ENCODE results near the gene TPRX1. TPM values are rescaled to one million over a fixed set of nuclear protein-coding genes. Genes with fewer than 3 reads are reported as not detected.

The TPRX1 gene
- total RNA-seq, 1 donor from 2014 or later = not detected

DNA sequence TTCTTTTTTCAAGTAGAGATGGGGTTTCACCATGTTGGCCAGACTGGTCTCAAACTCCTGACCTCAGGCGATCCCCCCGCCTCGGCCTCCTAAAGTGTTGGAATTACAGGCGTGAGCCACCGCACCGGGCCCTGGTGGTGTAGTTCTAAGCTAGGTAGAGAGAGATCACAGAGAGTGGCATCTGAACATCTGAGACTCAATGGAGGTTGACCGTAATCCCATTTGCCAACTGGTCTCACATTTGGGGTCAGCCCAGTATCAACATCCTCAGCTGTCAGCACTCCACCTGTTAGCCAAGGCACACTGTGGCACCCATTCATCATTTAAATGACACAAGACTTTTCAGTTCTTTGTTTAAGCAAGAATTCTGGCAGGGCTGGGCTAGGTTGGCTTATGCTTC is 17.8 kb downstream of the TPRX1 start:
- no peak overlapping the region for H3K4me3 ChIP-seq (ENCODE audit: low read depth, low read length)
- no peaks in the 10 kb centered on the region for H3K27me3 ChIP-seq (ENCODE audit: control insufficient read depth, insufficient read depth, low read length)
- TF ChIP-seq, protein P1, sequence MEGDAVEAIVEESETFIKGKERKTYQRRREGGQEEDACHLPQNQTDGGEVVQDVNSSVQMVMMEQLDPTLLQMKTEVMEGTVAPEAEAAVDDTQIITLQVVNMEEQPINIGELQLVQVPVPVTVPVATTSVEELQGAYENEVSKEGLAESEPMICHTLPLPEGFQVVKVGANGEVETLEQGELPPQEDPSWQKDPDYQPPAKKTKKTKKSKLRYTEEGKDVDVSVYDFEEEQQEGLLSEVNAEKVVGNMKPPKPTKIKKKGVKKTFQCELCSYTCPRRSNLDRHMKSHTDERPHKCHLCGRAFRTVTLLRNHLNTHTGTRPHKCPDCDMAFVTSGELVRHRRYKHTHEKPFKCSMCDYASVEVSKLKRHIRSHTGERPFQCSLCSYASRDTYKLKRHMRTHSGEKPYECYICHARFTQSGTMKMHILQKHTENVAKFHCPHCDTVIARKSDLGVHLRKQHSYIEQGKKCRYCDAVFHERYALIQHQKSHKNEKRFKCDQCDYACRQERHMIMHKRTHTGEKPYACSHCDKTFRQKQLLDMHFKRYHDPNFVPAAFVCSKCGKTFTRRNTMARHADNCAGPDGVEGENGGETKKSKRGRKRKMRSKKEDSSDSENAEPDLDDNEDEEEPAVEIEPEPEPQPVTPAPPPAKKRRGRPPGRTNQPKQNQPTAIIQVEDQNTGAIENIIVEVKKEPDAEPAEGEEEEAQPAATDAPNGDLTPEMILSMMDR (IDR thresholded peaks at IDR 0.05; ENCODE audit: insufficient read depth, low read length, poor library complexity, severe bottlenecking) = no peak
- H3K36me3 ChIP-seq (ENCODE audit: control insufficient read depth, insufficient read depth, low read length) = peaks cover 2% of the 10 kb centered on the region
- DNase-seq (ENCODE audit: low read depth) = no peak

DNA sequence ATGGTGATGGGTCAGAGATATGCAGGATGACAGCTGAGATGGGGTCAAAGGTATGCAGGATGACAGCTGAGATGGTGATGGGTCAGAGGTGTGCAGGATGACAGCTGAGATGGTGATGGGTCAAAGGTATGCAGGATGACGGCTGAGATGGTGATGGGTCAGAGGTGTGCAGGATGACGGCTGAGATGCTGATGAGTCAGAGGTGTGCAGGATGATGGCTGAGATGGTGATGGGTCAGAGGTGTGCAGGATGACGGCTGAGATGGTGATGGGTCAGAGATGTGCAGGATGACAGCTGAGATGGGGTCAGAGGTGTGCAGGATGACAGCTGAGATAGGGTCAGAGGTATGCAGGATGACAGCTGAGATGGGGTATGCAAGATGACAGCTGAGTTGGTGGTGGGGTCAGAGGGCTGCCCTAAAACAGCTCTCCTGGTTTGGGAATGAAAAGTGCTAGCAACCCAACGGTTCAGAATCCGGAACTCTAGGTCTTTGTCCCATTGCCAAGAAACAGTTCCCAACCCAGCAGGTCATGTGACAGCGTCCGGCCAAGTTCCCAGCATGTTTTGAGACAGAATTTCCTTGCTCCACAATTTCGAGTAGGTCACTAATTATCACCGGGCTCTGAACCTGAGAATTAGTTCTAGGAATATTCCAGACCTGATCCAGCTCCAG is 22.6 kb downstream of the TPRX1 start:
- no peaks in the 10 kb centered on the region for H3K27me3 ChIP-seq (ENCODE audit: control insufficient read depth, insufficient read depth, low read length)
- no peak for DNase-seq (ENCODE audit: low read depth)
- peaks cover 2% of the 10 kb centered on the region for H3K36me3 ChIP-seq (ENCODE audit: control insufficient read depth, insufficient read depth, low read length)
- no peak overlapping the region for H3K4me3 ChIP-seq (ENCODE audit: low read depth, low read length)
- TF ChIP-seq, protein P1 (IDR thresholded peaks at IDR 0.05; ENCODE audit: insufficient read depth, low read length, poor library complexity, severe bottlenecking) = no peak

DNA sequence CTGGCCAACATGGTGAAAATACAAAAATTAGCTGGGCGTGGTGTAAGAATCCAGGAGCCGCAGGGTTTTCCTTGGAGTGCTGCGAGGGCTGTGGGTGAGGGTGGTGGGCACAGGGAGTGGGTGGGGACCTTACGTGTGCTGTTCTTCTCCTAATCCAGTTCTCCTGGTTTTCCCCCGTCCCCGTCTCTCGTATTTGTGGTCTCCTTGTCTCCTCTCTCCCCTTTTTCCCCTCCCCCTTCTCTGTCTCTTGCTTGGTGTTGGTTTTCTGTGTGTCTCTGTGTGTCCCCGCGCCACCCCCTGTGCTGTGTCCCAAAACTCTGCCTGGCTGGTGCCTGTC is 24.2 kb downstream of the TPRX1 start:
- no peak overlapping the region for H3K4me3 ChIP-seq (ENCODE audit: low read depth, low read length)
- H3K36me3 ChIP-seq (ENCODE audit: control insufficient read depth, insufficient read depth, low read length) = peaks cover 2% of the 10 kb centered on the region
- no peak for DNase-seq (ENCODE audit: low read depth)
- no peaks in the 10 kb centered on the region for H3K27me3 ChIP-seq (ENCODE audit: control insufficient read depth, insufficient read depth, low read length)
- TF ChIP-seq, protein P1 (IDR thresholded peaks at IDR 0.05; ENCODE audit: insufficient read depth, low read length, poor library complexity, severe bottlenecking) = no peak

DNA sequence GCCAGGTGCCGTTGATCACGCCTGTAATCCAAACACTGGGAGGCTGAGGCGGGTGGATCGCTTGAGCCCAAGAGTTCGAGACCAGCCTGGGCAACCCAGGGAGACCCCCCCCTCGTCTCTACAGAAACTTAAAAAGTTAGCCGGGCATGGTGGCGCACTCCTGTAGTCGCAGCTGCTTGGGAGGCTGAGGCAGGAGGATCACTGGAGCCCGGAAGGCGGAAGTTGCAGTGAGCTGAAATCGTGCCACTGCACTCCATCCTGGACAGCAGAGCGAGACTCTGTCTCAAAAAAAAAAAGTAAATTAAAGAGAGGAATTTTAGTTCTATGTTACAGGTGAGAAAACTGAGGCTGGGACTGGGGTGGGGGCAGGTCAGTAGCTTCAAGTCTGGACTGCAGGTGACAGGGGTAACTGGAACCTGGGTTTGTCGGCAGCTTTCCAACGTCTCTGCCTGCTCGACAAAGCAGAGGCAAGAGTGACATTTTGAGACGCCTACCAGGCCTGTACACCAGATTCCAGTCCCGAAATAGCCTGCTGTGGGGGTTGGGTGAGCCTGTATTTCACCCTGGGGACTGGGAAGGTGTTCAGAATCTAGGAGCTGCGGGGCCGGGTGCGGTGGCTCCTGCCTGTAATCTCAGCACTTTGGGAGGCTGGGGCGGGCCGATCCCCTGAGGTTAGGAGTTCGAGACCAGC is 24.7 kb downstream of the TPRX1 start:
- TF ChIP-seq, protein P1 (IDR thresholded peaks at IDR 0.05; ENCODE audit: insufficient read depth, low read length, poor library complexity, severe bottlenecking) = no peak
- H3K27me3 ChIP-seq (ENCODE audit: control insufficient read depth, insufficient read depth, low read length) = no peaks in the 10 kb centered on the region
- peaks cover 2% of the 10 kb centered on the region for H3K36me3 ChIP-seq (ENCODE audit: control insufficient read depth, insufficient read depth, low read length)
- no peak for DNase-seq (ENCODE audit: low read depth)
- peak overlapping the region; percentile 88 for H3K4me3 ChIP-seq (ENCODE audit: low read depth, low read length)

DNA sequence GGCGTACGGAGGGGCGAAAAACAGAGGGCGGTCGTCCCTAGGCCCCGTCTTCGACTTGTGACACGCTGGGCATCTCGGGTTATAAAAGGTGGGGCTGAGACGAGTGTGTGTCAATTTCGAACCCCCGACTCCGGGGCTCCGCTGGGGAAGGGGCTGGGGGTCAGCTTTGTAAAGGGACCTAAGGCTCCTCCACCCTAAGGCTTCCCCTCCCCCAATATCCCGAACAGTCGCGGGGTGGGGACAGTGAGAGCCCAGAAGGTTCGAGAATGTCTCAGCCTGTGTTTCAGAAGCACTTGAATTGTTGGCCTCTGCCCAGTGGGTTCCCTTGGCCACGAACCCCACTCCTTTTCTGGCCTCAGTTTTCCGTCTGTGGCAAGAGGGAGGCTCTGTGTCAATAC is 25.4 kb downstream of the TPRX1 start:
- TF ChIP-seq, protein P1 (IDR thresholded peaks at IDR 0.05; ENCODE audit: insufficient read depth, low read length, poor library complexity, severe bottlenecking) = no peak
- no peak for DNase-seq (ENCODE audit: low read depth)
- Histone ChIP-seq H3K36me3 (ENCODE audit: control insufficient read depth, insufficient read depth, low read length) (peaks cover 2% of the 10 kb centered on the region), H3K27me3 (ENCODE audit: control insufficient read depth, insufficient read depth, low read length) (no peaks in the 10 kb centered on the region), H3K4me3 (ENCODE audit: low read depth, low read length) (peak overlapping the region; percentile 88)

Measured in kidney epithelial cell (primary cell).